GM10248 (cell line): ENCODE measurements around the gene C13orf46.

Source experiments
- CTCF ChIA-PET: fragments of 300-600 bp; sonication (Branson Sonifier 250); formaldehyde crosslinking; extraction: SDS; loops from one replicate; lab custom pipeline; 2021; ENCODE audit warnings: antibody characterized with exemption; lab: Yijun Ruan, JAX
- POLR2A ChIA-PET: fragments of 350-650 bp; sonication (Branson Sonifier 250); formaldehyde crosslinking; extraction: SDS; loops from one replicate; lab custom pipeline; 2020; ENCODE audit warnings: antibody characterized with exemption; lab: Yijun Ruan, JAX
- DNase-seq: peaks from one replicate; pipeline ENCODE4 v3.0.0; 2012; ENCODE audit errors: extremely low spot score
- TF ChIP-seq, protein P1 (sequence below): IDR thresholded peaks from 2 replicates; pipeline ENCODE4 v1.5.1; 2012; ENCODE audit warnings: mild to moderate bottlenecking, low read depth; ENCODE audit errors: extremely low read depth, missing control alignments, control extremely low read depth

C13orf46 gene

DNA sequence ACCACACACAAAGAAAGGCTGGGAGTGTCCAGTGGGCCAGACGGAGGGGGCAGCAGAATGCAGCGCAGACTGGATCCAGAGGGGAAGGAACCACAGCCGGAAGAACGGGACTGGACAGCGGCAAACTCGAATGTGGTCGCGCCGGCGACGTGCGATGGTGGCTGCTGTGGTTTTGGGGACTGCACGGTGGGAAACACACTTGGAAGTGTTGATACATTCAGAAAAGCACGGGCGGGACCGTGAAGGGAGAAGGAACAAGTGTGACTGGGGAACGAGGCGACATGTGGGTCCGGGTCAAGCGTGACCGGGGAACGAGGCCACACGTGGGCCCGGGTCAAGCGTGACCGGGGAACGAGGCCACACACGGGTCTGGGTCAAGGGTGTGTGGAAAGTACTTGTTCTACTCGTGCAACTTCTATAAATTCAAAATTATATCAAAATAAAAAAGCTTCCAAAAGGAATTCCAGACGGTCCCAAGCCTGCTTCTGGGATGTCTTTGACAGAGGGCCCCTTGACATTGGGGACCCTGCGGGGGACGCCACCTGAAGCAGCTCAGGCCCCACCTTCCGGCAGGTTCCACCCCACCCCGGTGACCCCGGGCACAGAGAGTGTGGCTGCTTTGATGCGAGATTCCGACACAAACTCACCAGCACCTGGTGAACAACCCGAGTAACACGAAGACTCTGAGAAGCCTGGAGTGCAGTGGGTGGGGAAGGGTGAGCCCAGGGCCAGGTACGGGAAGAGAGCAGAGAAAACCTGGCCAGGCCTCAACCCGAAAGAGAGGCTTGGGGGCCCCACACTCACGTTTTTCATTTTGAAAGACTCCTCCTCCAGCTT lies 25.1 kb upstream of the C13orf46 start:
- TF ChIP-seq, protein P1, sequence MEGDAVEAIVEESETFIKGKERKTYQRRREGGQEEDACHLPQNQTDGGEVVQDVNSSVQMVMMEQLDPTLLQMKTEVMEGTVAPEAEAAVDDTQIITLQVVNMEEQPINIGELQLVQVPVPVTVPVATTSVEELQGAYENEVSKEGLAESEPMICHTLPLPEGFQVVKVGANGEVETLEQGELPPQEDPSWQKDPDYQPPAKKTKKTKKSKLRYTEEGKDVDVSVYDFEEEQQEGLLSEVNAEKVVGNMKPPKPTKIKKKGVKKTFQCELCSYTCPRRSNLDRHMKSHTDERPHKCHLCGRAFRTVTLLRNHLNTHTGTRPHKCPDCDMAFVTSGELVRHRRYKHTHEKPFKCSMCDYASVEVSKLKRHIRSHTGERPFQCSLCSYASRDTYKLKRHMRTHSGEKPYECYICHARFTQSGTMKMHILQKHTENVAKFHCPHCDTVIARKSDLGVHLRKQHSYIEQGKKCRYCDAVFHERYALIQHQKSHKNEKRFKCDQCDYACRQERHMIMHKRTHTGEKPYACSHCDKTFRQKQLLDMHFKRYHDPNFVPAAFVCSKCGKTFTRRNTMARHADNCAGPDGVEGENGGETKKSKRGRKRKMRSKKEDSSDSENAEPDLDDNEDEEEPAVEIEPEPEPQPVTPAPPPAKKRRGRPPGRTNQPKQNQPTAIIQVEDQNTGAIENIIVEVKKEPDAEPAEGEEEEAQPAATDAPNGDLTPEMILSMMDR = no peak
- no peak for DNase-seq
- ChIA-PET POLR2A (no interaction called here), CTCF (no interaction called here)

DNA sequence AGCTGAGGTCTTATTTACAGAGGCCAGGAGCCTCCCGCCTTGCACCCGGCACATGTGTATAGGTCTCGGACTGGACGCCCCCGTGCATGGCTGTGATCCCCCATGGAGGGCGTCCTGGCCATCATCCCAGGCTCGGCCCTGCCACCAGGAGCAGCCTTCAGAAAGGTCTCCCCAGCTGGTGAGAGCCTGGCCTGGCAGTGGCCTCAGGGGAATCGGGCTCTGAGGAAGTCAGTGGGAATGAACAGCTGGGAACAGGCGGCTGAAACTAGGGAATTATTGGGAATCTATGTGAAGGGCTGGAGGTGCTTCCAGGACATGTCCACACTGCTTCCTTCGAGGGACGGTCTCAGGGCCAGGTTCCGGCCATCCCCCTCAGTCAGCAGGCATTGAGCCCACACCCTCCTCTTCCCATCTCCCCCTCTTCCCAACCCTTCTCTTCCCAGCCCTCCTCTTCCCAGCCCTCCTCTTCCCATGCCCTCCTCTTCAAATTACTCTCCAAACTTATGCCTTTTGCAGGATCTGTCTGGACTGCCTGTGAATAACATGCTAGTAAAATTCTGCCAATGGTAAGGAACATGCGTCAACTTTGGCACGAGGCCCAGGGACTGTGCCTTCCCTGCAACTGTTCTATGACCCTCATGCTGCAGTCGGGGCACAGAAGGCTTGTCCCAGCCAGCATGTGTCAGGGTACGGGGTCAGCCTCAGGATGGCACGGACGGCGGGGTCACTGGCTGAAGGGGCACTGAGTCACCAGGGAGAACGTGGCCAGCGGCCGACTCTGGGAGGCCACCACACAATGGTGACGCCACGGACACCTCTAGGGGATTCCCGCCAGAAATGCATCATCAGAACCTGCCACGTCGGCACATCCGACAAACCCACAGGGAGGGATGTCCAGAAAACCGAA lies 24.2 kb upstream of the C13orf46 start:
- TF ChIP-seq, protein P1 = no peak
- DNase-seq = no peak
- CTCF ChIA-PET = no interaction called here
- POLR2A ChIA-PET = no interaction called here

DNA sequence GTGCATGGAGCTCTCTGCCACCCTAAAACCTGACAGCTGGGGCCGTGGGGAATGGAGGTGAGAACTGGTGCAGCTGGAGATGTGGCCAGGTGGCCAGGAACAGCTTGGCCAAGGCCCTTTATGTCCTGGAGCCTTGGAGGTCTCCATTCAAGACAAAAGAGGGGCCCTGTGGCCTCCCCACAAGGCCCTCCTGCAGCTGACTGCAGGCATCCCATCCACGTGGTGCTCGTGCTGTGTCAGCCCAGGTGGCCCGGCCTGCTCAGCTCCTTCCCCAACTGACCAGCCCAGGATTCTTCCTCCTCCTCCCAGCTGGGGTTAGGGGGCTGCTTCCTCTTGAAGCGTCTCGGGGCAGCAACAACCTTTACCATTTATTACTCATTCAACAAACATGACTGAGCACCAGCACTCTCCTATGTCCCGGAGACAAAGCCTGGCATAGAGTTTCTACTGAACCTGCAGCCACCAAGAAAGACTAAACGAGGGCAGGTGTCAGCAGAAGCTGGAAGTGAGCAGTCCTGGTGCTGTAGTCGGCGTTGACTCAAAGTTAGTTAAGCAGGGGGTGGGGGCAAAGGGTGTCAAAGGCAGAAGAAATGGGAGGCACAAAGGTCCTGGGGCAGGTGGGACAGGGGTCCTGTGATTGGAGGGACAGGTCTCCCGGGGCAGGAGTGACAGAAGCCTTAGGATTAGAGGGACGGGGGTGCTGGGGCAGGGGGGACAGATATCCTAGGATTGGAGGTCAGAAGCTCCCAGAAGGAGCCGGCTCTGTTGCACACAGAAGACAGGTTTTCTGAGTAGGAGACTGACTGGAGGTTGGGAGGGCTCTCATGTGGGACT lies 23.3 kb upstream of the C13orf46 start:
- no peak for DNase-seq
- POLR2A ChIA-PET = no interaction called here
- CTCF ChIA-PET = no interaction called here
- TF ChIP-seq, protein P1 = no peak

DNA sequence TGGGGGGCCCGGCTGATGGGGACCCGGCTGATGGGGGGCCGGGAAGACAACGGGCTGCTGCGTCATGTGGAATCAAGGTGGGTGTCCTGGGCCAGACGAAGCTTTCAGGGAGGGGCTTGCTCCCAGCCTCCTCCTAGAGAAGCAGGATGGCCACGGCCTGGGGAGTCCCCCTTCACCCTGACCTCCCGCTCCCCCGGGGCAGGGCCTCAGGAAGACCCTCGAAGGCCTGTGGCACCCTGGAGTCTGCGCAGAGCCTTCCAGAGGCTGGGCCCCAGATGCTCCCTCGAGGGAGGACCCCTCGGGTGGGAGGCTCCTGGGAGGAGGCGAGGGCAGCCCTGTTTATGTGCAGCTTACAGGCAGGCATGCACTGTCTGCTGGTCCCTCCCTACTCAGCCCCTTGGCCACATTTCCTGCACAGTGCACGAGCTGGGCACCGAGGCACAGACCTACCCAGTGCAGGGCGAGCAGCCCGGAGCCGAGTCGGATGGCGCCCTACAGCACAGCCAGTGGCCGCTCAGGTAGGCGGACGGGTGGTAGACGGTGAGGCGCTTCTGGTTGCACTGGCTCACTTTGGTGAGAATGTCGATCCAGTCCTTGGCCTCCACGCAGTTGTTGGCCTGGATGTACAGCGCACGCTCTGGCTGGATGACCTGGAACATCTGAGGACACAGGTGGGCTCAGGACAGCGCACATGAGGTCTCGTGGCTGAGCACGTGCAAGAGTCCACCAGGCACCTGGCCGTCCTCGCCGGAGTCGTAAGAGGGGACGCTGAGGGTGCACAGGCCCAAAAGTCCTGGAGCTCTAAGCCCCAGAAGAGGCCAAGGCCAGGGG lies 22.4 kb upstream of the C13orf46 start:
- CTCF ChIA-PET = no interaction called here
- TF ChIP-seq, protein P1 = no peak
- POLR2A ChIA-PET = no interaction called here
- DNase-seq = no peak

DNA sequence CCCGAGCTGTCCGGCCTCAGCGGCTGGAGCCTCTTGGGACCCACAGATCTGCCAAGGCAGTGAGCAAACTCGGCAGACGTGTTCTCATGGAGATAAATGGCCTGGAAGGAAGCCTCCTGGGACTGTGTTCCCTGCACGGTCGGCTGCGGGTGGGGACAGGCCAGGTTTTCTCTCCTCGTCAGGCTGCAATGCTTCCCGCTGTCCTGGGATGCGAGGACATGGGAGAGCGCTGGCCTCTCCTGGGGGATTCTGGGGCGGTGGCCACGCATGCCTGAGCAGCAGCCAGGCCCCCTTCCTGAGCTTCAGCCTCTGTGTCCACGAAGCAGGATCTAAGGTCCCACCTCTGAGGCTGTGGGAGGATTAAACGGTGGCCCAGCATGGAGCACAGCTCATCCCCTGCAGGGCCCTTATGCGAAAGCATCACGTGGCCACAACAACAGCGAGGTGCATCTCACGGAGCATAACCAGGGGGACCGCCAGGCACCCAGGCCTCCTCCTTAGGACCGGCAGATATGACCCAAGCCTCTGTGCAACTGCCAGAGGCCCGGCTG lies 21.2 kb upstream of the C13orf46 start:
- POLR2A ChIA-PET = no interaction called here
- no peak for DNase-seq

More for the DNA sequence above, 21.2 kb upstream of the C13orf46 start:
- TF ChIP-seq, protein P1 = no peak
- CTCF ChIA-PET = interaction anchor here (1.3 kb wide), 1 partner anchor 9 kb away, joined by 3 read pairs; no protein-coding TSS in a partner anchor
